GM19351 (cell line): Measurements from ENCODE around the gene ELF2.
"Not testable (repeated sequence)": the region's sequence is repeated elsewhere in the genome, so short reads cannot be mapped to it uniquely, and the experiment has no call there.

Source experiments
- ATAC-seq: cut with Tn5 transposase; IDR thresholded peaks from one replicate; pipeline ENCODE4 v1.9.1; 2021; ENCODE audit warnings: mild to moderate bottlenecking, moderate library complexity; ENCODE audit not compliant: unreplicated experiment

Gene ELF2

GRCh38 chr4:139188648-139189416 lies 11.8 kb upstream of the ELF2 start:
- no peak for ATAC-seq

DNA sequence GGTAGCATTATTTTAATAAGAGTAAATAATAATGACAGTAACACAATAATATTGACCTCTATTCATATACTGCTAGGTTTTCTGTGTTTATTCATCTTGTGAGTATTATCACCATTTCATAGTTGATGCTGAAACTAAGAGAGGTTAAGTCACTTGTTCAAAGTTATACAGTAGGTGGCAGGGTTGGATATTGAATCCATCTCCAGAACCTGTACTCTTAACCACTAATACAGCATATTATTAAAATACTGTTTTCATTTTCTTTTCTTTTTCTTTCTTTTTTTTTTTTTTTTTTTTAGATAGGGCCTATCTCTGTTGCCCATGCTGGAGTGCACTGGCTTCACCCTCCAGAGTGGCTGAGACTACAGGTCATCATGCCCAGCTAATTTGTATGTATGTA lies 7.1 kb upstream of the ELF2 start:
- ATAC-seq = peak; percentile 69

- ATAC-seq = peak; percentile 63
Observed at GRCh38 chr4:139177869-139178619, 1.0 kb upstream of the ELF2 start.

DNA sequence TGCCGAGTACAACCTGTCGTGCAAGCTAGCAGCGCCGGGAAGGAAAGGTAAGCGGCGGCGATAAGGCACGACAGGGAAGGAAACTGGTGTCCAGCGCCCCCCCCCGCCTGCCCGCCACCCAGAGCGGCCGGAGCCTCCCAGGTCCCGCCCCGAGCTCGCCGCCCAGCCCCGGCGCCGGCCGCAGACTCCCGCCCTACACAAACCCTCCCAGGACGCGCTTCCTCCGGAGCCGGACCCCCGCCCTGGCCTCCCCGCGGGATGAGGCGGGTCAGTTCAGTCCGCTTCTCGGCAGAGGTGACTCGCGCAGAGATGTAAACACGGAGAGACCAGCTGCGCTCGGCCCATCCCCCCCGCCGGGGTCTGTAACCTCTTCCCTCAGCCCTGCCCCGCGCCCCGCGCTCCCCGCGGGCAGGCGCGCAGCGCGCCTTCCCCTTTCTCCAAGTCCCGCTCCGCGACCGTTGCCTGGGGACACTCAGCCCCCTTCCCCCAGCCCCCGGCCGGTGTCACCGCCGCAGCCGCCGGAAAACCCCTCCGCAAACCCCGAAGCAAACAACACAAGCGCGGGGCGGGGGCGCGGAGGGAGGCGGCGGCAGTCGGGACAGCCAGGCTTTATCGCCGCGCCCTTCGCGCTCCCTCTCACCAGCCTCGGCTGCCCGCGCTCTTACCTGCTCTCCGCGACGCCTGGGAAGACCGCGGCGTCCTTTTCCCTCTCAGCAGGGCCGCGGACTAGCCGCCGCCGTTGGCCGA lies 543 bp downstream of the ELF2 start:
- ATAC-seq = peak; percentile 14

DNA sequence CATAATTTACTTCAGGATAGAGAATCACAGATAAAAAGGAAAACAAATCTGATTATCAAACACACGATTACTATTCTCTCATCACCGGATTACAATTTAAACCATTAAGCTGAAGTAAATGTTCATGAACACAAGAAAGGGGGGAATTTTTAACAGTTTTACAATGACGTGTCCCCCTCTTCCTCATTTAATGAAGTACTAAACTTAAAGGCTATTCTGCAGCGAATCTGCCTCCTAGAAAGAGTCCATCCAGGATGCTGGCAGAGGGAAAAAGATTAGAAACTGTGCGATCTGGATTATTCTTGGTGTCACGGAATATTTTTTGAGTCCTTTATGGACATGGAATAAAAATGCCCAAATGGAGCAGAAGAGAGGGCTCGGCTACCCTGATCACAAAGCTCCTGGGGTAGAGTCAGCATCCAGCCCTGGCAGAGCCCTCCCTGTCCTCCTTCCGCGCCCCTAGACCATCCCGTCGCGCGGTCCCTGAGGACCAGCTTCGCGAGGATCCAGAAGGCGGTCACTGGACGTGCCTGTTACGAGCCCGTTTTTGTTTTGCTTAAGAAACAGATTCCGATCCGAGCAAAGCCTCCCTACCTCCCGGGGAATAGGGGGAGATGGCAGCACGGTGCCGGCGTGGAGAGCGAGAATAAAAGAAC lies 1.2 kb downstream of the ELF2 start:
- ATAC-seq = no peak

DNA sequence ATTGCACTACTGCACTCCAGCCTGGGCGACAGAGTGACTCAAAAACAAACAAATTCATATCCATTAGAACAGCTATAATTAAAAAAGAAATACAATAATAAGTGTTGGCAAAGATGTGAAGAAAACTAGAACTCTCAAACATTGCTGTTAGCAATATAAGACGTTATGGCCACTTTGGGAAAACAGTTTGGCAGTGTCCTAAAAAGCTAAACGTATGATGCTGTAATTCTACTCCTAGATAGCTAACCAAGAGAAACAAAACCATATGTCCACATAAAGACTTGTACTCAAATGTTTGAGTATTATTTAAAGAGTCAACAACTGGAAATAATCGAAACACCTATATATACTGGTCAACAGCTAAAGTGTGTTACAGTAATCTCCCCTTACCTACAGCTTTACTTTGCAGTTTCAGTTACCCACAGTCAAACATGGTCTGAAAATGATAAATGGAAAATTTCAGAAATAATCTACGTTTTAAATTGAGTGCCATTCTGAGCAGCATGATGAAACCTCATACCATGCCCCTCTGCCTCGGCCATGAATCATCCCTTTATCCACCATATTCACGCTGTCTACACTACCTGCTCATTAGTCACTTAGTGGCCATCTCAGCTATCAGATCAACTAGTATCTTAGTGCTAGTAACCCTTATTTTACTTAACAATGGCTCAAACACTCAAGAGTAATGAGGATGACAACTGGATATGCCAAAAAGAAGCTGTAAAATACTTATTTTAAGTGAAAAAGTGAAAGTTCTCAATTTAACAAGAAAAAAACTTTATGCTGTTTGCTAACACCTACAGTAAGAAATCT lies 4.9 kb downstream of the ELF2 start:
- ATAC-seq = no peak

DNA sequence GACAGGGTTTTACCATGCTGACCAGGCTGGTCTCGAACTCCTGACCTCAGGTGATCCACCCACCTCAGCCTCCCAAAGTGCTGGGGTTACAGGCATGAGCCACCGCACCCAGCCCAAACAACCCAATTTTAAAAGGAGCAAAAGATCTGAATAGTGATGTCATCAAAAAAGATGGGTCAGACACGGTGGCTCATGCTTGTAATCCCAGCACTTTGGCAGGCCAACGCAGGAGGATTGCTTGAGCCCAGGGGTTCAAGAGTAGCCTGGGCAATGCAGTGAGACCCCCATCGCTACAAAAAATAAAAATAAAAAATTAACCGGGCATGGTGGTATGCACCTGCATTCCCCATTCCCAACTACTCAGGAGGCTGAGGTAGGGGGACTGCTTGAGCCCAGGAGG lies 6.1 kb downstream of the ELF2 start:
- ATAC-seq = no peak

DNA sequence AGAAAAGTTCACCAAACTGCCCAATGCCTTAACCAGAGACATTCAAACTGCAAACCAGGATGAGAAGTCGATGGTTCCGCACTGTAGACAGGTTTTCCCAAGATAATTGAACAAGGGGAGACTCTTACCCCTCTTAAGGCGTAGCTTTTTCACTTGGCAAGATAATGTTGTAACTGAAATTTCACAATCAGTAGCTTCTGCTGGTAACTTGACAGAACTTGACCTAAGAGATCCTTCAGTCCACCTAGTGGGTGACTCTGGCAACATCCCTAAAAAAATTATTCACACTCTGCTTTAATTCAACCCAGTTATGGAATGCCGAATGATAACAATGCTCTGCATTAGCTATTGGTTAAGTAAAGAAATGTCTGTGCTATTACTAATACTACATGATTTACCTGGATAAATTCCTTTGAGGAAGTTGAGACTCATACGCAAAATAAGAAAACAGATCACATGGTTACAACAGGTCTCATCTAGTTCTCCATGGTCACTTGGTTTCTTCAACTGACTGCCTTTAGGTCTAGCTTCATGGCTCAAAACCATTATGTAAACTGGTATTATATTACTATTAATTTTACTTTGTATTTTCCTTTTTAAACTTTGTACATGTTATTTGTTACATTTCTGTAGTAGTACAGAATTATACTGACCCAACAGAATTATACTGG lies 9.1 kb downstream of the ELF2 start:
- peak; percentile 62 for ATAC-seq

DNA sequence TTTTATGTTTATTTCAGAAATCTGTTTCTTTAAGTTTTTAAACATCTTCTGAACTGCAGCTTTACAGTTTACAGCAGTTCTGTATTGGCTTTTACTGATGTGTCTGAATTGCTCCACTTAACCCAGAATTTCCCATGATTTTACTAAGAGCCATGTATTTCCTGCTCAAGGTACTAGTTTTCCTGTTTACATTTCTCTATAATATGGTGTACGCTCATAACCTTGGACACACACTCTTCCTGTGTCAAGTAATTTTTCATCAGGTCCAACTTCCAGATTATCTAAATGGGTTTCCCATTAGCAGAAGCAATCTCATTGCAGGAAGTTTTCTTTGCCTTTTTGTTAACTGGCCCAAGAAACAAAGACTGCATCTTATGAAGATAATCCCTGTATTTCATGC lies 12.3 kb downstream of the ELF2 start:
- no peak for ATAC-seq

- no peak for ATAC-seq
Observed at GRCh38 chr4:139163806-139164206, 13.2 kb downstream of the ELF2 start.

DNA sequence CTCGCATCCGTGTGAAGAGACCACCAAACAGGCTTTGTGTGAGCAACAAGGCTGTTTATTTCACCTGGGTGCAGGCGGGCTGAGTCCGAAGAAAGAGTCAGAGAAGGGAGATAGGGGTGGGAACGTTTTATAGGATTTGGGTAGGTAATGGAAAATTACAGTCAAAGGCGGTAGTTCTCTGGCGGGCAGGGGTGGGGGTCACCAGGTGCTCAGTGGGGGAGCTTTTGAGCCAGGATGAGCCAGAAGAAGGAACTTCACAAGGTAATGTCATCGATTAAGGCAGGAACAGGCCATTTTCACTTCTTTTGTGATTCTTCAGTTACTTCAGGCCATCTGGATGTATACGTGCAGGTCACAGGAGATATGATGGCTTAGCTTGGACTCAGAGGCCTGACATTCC lies 19.0 kb downstream of the ELF2 start:
- ATAC-seq = not testable (repeated sequence)

- ATAC-seq = no peak
Observed at GRCh38 chr4:139154952-139155557, 22.0 kb downstream of the ELF2 start.

- ATAC-seq = no peak
Observed at GRCh38 chr4:139154538-139154937, 22.5 kb downstream of the ELF2 start.

- no peak for ATAC-seq
Observed at GRCh38 chr4:139154134-139154421, 22.9 kb downstream of the ELF2 start.

GRCh38 chr4:139153411-139154133 lies 23.4 kb downstream of the ELF2 start:
- no peak for ATAC-seq

GRCh38 chr4:139152249-139152648 lies 24.8 kb downstream of the ELF2 start:
- no peak for ATAC-seq

DNA sequence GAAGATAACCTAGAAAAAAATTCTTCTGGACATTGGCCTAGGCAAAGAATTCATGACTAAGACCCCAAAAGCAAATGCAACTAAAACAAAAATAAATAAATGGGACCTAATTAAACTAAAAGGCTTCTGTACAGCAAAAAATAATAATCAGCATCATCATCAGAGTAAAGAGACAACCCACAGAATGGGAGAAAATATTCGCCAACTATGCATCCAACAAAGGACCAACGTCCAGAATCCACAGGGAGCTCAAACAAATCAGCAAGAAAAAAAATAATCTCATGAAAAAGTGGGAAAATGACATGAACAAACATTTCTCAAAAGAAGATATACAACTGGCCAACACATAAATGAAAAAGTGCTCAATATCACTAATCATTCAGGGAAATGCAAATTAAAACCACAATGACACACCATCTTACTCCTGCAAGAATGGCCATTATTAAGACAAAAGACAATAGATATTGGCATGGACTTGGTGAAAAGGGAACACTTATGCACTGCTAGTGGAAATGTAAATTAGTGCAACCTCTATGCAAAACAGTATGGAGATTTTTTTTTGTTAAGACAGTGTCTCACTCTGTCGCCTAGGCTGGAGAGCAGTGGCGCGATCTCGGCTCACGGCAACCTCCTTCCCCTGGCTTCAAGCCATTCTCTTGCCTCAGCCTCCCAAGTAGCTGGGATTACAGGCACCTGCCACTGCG lies 29.9 kb downstream of the ELF2 start:
- ATAC-seq = no peak

GRCh38 chr4:139145552-139145932 lies 31.5 kb downstream of the ELF2 start:
- no peak for ATAC-seq
